Activated CD4-positive, alpha-beta T cell treated with anti-CD3 and anti-CD28 coated beads, Interleukin-2, amount 50 U/mL, for 48 hours (primary cell): ENCODE results near the gene THBS2.

Source experiments
- DNase-seq, 2 experiments: peaks; one replicate each; pipeline ENCODE4 v3.0.0-alpha.2; 2020

THBS2 gene

GRCh38 chr6:169177516-169178166 is 76.0 kb downstream of the THBS2 start:
- DNase-seq = no peak

GRCh38 chr6:169176361-169176991 is 77.2 kb downstream of the THBS2 start:
- no peak for DNase-seq

GRCh38 chr6:169175360-169175887 is 78.2 kb downstream of the THBS2 start:
- DNase-seq = no peak

GRCh38 chr6:169174516-169175359 is 78.9 kb downstream of the THBS2 start:
- DNase-seq = no peak

- no peak for DNase-seq
Observed at GRCh38 chr6:169173532-169174268, 79.9 kb downstream of the THBS2 start.

- no peak for DNase-seq
Observed at GRCh38 chr6:169172946-169173345, 80.7 kb downstream of the THBS2 start.

GRCh38 chr6:169172456-169172855 is 81.2 kb downstream of the THBS2 start:
- no peak for DNase-seq

GRCh38 chr6:169171951-169172350 is 81.7 kb downstream of the THBS2 start:
- DNase-seq = no peak

GRCh38 chr6:169171016-169171415 is 82.6 kb downstream of the THBS2 start:
- DNase-seq = no peak

GRCh38 chr6:169170583-169170955 is 83.1 kb downstream of the THBS2 start:
- no peak for DNase-seq

GRCh38 chr6:169169941-169170582 is 83.6 kb downstream of the THBS2 start:
- no peak for DNase-seq

- DNase-seq = no peak
Observed at GRCh38 chr6:169169375-169169774, 84.3 kb downstream of the THBS2 start.

GRCh38 chr6:169168706-169169105 is 84.9 kb downstream of the THBS2 start:
- DNase-seq = no peak

GRCh38 chr6:169168302-169168630 is 85.4 kb downstream of the THBS2 start:
- DNase-seq = no peak

GRCh38 chr6:169167581-169168301 is 85.9 kb downstream of the THBS2 start:
- no peak for DNase-seq

GRCh38 chr6:169166896-169167580 is 86.6 kb downstream of the THBS2 start:
- DNase-seq = no peak
